Activated T-cell treated with anti-CD3 and anti-CD28 coated beads for 48 hours (primary cell): ENCODE measurements around the gene C1orf35.

ENCODE experiments used
- DNase-seq: peaks from one replicate; pipeline ENCODE4 v3.0.0-alpha.2; 2020; ENCODE audit warnings: low read depth

The C1orf35 gene

DNA sequence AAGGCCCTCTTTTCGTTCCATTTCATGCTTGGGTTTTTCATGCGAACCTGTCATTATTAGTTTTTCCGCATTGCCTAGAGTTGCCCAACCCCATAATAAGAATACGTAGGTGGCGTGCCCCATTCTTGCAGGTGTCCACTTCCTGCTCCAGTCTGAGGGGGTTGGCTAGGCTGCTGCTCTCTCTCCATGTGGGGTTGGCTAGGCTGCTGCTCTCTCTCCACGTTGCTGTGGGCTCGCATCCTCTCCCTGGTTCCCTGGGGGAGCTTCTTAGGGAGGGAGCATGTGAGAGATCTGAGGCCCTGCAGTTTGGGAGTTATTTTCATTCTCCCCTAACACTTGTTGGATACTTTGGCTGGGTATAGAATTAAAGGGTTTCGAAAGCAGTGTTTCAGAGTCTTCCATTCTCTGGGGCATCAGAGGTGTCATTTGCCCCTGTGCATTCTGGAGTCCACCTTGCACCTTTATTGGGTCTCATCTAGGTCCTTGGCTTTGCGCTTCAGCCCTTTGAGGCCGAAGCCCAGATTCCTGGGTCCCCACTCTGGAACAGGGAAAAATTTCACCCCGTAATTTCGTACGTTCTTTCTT is 8.6 kb downstream of the C1orf35 start:
- DNase-seq = no peak

DNA sequence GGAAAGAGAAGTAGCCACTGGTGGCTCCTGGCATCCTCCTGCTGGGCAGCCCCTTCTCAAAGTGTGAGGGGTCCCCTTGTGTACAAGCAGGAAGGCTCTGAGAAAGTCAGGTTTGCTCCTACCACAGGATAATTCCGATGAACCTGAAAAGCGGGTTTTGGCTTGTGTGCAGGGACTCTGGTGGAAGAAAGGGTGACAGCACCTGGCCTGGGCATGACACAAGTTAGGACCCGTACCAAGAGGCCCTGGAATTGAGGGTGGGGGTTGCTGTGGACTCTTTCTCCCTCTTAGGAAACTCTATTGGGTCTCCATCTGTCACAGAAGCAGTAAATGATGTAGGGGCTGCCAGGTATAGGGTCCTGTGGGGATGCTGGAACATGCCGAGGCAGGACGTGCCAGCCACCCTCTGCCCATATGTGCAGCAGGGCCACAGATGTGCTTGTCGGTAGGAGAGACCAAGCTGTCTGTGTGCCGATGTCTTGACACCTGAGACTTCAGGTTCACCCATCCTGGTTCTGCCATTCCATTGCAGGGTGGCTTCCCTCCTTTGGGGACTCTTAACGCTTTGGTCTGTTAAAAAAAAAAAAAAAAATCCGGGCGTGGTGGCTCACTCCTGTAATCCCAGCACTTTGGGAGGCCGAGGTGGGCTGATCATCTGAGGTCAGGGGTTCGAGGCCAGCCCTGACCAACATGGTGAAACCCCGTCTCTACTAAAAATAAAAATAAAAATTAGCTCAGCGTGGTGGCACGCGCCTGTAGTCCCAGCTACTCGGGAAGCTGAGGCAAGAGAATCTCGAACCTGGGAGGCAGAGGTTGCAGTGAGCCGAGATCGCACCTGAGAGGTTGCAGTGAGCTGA is 9.8 kb downstream of the C1orf35 start:
- DNase-seq = no peak

DNA sequence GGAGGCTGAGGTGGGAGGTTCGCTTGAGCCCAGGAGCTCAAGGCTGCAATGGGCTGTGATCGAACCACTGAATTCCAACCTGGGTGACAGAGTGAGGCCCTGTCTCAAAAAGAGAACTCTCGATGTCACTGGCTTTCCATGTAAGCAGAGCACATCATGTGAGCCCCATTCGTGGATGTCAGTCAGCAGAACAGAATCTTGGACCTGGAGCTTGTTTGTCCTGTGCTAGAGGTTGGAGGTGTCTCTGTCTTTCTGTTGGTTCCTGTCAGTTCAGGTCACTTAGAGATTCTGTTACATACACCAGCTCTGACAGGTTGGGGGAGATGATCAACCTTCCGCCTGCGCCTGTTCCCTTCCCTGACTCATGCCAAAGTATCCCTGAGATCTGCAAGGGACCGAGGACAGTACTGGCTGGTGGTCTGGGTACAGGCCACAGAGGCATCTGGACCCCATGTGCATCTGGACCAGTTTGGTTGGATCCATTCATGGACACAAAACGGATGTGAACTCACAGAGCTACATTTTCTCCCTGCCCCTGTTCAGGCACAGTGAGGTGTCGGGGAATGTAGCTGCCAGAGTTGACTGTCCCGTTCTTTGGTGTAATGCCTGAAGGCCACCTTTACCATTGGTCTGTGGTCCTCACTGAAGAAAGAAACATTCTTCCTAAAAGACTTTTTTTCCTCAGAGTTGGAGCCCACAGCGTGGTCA is 10.6 kb downstream of the C1orf35 start:
- DNase-seq = no peak

DNA sequence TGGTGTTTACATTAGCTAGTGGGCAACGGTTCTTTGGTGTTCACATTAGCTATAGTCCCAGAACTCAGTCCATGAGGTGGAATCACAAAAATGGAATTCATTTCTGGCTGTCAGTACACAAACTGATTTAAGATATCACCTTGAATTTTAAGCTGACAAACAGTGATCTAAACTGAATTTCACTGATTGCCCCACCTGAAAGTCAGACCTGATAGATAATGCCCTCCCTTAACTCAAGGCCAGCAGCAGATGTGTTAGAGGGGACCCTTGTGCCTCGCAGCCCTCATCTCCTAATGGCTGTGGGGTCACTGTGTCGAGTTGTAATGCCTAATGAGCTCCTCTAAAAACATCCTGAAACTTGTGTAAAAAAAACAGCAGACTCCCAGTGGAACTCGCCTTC is 12.0 kb downstream of the C1orf35 start:
- DNase-seq = no peak

DNA sequence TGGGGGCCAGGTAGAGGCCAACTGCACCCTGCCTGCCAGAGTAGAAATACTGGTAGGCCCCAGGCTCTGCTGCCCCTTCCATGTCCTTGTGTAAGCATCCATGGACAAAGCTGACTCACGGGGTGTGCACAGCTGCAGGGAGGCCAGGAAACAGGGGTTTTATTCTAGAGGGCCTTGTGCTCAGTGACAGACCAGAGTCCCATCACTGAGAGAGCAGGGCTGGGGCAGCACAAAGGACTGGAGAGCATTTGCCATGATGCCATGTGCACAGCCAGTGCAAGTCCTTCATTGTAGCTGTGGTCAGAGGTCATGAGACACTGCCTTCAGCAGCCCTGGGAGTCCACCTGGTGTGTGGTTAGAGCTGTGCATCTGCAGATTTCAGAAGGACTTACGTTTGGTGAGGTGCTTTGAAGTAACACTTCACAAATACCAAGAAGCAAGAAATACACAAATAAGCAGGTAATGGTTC is 12.5 kb downstream of the C1orf35 start:
- no peak for DNase-seq

DNA sequence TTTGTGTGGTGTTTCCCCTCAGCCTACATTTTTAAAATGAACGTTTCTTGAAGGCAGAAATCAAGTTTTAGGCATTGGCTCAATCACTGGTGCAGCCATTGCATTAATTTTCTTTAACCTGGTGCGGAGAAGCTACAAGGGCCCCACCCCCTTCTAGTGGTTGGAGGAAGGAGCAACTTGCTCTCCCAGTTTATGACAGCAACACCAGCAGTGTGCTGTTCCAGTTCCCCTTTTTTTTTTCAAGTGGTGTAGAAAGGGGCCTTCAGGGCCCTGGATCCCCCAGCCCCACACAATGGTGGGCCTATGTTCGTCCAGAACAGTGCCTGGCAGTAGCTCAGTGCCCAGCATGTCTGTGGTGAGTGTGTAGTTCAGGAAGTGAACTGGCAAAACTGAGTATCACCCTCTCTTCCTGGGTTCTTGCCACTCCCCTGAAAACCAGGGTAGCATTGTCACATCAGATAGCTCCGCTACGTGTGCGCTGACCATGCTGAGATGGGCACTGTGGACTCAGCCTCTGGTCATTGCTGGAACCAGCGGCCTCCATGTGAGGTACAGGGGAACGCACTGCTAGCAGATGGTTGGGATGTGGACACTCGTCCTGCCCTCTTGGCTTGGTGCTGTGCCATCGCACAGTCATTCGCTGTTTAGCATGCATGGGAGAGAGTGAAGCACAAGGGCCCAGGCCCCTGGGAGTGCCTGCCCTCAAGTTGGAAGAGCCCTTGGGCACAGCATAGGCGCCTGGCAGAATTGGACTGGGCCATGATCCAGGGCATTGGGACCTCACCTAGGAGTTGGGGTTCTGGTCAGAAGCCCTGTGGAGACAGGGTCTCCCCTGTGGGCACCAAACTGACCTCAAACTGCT is 13.4 kb downstream of the C1orf35 start:
- DNase-seq = no peak

DNA sequence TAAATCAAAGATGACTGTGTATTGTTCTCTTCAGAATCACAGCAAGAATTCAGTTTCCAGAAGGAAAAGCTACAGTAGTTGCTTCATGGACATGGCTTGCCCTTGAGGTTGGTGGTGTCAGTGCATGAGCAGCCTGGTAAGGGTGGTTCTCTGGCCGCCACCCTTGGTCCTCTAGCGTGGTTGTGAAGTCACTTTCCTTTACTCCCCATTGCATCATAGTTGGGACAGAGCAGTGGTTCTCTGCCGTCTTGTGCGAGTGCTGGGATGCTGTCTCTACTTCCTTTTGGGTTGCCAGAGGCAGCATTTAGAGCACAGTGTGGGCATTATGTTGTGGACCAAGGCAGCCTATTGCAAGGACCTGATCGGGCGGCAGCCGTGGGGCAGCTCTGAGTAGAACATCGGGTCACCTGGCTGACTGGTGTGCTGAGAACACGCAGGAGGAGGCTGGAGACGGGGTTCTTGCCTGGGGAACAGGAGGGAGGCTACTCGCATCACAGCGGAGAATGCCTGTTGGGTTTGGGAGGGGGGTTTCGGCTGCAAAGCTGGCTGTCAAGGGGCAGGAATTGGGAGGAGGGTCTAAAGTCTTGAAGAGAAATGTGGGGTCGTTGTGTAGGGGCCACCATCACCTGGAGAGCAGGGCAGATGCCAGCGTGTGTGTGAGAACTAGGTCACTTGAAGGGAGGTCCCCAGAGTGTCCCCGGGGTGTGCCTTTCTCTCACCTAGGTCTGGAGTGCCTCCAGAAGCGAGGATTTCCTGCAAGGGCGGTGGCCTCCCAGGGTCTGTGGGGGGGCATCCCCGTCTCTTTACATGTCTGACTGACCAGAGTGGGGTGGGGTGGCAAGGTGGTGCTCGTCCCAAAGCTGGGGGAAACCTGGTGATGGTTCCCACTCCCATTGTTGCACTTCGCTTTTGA is 14.3 kb downstream of the C1orf35 start:
- DNase-seq = no peak

DNA sequence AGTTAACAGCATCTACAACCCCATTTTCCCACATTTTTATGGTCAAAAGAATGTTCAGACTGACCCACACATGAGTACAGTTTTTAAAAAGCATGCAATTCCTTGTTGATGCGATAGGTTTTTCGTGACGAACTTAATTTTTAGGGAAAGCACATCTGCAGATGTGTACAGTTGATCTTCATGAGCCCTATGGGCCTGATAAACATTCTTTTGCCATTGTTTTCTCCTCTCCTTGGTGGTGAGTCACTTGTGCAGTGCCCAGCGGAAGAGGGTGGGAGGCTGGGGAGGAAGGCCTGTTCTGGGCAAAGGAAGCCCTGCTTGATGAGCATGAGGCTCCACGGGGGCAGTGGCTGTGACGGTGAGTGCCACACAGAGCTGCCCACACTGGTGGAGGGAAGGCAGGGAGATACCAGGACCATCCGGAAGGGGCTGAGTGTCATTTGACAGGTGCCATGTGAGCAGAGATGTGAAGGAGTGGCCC is 15.3 kb downstream of the C1orf35 start:
- DNase-seq = no peak

DNA sequence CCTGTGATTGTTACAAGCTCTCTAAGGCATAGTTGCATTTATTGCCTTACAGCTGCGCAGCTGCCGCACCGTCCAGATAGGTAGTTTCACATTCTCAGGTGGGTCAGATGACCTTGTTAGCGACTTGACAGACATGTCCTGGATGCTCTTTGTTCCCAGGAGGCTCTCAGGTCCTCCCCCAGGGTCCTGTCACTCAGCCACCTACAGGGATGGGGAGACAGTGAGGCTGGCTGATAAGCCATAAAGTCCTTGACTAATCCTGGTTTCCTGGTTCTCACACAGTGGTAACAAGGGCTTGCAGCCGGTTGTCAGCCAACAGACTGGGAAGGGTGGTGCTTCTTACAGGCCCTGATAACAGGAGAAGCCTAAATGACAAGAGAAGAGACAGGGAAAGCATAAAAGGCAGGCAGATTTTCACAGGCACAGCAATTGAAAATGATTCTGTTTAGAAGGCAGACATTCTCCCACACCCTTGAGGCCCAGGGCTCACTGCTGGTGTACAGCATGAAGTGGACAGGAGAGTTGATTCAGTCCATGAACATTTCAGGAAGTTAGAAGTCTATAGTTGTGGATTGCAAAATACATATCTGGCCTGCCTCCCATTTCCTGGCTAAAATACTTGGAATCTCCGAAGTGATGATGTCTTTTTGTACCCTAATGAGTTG is 17.7 kb downstream of the C1orf35 start:
- DNase-seq = no peak

DNA sequence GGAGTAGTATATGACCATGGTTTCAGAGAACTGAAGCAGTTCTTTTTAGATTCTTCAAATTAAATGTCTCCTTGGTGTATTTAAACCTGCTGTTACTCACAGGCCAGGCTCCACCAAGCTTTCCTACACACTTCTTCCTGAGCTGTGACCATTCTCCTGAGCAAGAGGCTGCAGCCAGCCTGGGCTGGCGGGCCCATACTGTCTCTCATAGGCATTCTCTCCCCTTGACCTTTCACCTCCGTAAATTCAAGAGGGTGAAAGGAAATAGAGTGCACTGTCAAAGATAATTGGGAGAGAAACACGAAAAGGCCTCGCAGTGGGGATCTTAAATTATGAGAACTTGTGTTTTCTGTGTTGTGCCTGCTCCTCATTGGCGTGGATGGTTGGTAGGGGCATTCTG is 18.3 kb downstream of the C1orf35 start:
- no peak for DNase-seq

DNA sequence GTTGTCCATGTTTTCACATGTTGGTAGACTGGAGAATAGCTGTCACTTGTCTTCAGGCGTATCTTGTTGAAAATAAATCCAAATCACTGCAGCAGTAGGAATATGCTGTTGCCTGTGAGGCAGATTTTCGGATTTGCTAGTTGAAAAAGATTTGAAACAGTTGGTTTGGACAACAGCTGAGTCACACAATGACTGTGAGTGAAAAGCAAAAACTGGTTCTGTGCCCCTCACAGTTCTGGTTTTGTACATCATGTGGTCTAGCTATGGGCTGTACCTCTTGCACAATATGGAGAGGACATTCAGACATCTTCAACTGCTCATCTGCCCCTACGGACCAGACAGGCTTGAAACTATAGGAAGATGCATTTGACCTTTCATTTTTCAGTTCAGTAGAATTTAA is 18.8 kb downstream of the C1orf35 start:
- DNase-seq = no peak

DNA sequence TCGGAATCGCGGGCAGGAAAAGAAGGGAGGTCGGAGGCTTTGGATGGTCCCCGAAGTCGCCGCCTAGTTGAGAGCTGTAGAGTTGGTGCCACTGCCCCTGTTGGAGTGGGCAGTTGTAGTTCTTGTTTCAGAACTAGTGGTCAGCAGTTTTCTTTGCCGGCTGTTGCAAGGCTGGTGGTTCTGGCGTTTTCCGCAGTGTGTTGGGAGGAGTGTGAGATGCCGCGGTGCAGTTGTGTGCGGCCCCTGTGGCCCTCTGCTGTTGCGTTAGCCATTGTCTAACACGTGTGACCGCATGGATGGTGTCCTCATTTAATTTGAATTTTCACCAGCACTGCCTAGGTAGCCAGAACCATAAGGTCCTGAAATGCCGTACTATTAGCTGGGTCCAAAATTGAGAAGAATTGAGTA is 19.2 kb downstream of the C1orf35 start:
- DNase-seq = no peak

DNA sequence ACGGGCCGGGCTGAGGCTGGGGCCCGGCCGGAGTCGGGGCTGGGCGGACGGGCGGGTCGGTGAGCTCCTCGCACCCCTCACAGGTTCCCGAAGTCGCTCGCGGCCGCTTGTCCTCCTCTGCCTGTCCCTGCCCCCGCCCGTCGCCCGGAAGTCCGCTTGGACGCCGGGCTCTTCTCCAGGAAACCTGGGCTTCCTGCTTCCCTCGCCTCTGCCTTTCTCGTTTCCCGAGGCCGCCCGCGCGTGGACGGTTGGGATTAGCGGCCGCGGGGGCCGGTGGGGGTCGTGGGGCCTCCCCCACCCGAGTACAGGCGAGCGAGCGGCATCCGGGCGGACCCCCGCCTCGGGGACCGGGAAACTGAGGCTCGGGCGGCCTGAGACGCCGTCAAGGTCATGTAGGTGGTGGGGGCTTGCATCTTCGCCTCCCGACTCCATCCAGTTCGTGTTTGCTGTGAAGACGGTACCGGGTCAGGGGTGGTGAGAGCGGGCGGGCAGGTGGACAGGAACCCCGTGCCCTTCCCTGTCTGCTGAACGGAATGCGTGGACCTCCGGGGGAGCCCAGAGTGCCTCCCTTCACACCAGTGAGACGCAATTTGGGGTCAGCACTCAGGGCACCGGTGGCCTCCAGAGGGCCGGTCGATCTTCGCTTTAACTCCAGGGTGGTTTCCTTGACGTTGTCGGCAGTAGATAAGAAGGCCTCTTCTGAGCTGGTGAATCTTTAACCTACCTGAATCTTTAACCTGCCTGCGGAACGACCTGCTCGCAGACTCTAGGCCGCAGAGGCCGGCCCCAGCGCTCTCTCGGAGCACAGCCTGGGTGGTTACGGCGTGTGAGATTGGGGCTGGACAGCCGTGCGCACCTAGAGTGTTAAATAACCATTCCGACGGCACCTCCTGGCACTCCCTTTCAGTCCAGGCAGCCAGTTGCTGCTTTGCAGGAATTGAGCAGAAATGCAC is 19.9 kb downstream of the C1orf35 start:
- no peak for DNase-seq

DNA sequence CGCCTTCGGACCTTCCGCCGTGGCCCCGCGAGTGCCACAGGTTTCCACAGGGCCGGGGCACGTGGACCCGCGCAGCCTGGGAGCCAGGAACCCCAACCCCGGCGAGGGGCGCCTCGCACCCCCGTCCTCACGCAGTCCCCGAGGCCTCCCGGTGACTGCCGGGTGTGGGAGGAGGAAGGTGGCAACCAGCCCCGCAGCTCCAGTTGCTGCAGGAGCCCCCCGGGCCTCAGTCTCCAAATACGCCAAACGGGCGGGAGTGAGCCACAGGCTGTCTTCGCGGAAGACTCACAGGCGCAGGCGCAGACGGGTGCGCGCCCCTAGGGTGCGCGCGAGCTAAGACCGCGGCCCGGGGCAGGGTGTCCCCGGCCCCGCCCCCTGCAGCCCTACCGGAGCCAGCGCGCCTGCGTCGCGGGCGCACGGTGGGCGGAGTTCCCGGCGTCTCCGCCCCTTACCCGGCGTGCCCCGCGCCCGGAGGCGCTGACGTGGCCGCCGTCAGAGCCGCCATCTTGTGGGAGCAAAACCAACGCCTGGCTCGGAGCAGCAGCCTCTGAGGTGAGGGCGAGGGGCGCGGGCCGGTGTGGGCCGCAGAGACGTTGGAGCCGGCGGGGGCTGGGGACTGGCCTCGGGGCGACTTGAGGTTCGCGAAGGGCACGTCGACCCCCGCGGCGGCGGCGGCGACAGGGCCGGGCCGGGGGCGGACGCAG is 20.8 kb downstream of the C1orf35 start, which contains the start of gene ARF1:
Gene ARF1 (plus strand): TSS at position 495 of the 704 bp plus-strand sequence. CDS start 14,407 bp downstream, outside the sequence.
- peak; percentile 96 for DNase-seq

DNA sequence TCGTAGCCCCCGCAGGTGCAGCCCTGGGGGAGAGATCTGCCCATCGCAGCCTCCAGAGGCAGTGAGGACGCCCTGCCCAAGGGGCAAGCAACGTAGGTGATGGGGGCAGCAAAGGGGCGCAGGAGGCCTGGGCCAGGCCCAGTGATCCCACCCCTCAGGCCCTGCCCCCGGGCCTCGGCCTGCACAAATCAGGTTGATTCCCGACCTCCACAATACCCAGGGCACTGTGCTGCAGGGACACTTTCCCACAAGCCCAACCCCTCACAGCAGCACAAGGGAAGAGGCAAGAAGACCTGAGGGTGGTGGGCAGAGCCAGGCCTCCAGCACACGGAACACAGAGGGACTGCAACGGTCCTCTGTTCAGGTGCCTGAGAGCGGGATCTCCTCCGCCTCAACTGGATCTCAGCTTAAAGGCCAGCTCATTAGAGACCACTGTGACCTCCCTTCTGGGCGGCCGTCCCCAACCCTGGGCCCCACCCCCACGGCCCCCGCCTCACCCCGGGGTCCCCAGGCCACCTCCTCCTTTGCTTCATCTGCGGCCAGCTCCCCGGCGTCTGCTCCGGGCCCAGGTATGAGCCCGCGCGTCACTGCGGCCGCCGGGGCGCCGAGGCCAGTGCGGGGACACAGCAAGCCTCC is 21.4 kb downstream of the C1orf35 start:
- DNase-seq = no peak

DNA sequence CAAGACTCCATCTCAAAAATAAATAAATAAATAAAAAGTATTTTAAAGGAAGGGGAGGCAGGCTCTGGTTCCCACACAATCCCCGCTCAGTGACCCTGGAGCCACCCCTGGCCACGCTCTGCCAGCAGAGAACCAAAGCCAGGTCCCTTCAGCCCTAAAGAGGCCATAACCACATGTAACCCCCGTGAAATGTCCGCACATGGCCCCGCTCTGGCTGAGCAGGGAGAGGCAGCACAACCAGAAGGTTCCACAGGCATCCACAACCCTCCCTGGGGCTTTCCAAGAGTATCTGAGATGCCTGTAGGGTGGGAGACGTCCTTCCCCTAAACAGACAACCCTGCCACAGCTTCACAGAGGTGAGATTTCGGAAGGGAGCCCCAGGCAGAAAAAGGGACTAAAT is 22.0 kb downstream of the C1orf35 start:
- no peak for DNase-seq

DNA sequence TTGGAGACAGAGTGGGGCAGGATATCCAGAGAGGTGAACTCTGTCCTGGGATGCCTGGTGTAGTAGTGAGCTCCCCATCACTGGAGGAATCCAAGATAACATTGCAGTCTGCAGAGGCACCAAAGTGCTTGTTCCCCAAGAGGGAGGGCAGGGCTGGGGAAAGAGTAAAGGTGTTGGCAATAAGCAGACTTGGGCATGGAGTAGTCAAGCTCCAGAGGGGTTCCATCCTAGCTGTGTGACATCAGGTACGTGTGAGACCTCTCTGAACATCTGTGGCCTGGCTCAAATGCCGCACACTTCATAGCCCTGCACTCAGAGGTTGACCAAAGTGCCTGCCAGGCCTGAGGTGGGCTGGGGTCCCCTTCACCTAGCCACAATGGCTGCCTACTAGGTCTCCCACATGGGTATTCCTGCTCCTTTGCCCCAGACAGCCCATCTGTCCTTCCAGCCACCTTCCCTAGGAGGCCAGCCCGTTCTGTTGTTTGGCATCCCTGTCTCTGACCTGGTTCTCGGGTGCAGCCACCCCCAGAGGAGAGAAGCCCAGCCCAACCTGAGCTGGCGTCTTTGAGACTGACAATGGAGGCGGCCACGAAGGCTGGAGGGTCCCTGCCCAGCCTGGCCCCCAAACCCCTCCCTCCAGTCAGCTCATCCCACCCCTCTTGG is 23.4 kb downstream of the C1orf35 start:
- no peak for DNase-seq
